ENCODE results near the gene KLHL29. TPM values are rescaled to one million over a fixed set of nuclear protein-coding genes. Genes with fewer than 3 reads are reported as not detected.
A peak's percentile ranks its signal among the peaks of the same experiment; 100 is the strongest.

Gene KLHL29
- total RNA-seq, 1 donor from 2014 or later, result 8.4 TPM

DNA sequence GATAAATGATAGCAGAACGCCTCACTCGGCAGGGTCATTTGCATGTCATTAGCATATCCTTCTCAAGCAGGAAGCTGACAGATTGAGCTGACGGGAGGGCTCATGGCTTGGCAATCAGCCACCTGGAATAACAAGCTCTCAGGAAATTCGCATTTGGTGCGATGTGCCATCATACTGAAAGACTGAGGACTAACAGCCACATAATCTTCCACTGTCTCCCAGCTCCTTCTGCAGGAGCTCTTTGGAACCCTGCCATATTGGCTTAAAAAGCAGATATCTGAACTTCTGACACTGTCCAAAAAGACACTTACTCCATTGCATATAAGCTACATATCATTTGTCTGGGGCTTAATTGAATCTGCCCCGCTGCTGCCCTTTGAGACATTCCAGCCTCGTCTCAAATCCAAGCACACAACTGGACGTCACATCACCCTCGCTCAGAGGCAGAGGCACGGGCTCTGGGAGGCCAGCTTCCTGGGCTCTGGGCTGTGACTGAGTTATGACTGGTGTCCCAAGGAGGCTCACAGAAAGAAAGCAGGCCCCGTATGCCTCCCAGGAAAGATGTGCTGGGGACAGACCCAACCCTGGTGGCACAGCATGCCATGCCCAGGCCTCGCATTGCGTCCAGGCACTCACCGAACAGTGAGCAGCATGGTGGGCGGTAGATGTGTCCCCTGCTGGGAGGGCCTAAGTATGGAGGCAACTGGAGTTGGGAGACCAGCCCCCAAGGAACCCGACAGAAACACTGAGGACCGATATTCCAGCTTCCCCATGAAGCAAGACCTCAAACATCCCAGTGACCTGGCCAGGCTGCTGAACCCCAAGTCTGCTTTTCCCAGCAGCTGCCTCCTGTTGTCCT is 314.0 kb downstream of the KLHL29 start:
- H3K9me3 Mint-ChIP-seq, result peaks cover 11% of the 10 kb centered on the region
- H3K4me1 Mint-ChIP-seq, result peaks cover 10% of the 10 kb centered on the region
- H3K27ac Mint-ChIP-seq (ENCODE audit: unreplicated experiment), result no peak overlapping the region
- TF ChIP-seq, protein P1, sequence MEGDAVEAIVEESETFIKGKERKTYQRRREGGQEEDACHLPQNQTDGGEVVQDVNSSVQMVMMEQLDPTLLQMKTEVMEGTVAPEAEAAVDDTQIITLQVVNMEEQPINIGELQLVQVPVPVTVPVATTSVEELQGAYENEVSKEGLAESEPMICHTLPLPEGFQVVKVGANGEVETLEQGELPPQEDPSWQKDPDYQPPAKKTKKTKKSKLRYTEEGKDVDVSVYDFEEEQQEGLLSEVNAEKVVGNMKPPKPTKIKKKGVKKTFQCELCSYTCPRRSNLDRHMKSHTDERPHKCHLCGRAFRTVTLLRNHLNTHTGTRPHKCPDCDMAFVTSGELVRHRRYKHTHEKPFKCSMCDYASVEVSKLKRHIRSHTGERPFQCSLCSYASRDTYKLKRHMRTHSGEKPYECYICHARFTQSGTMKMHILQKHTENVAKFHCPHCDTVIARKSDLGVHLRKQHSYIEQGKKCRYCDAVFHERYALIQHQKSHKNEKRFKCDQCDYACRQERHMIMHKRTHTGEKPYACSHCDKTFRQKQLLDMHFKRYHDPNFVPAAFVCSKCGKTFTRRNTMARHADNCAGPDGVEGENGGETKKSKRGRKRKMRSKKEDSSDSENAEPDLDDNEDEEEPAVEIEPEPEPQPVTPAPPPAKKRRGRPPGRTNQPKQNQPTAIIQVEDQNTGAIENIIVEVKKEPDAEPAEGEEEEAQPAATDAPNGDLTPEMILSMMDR (conservative IDR thresholded peaks at IDR 0.05), result no peak
- H3K36me3 Mint-ChIP-seq (ENCODE audit: low read depth), result peaks cover 36% of the 10 kb centered on the region
- H3K27me3 Mint-ChIP-seq (ENCODE audit: low read depth), result no peaks in the 10 kb centered on the region
- no peak for DNase-seq (ENCODE audit: low read depth, low spot score)
- H3K4me3 Mint-ChIP-seq, result no peak overlapping the region

GRCh38 chr2:23699580-23699925 is 314.6 kb downstream of the KLHL29 start:
- no peak for DNase-seq (ENCODE audit: low read depth, low spot score)
- Mint-ChIP-seq H3K27me3 (ENCODE audit: low read depth) (no peaks in the 10 kb centered on the region), H3K27ac (ENCODE audit: unreplicated experiment) (peak overlapping the region; percentile 40), H3K4me3 (no peak overlapping the region), H3K36me3 (ENCODE audit: low read depth) (peaks cover 36% of the 10 kb centered on the region), H3K9me3 (peaks cover 11% of the 10 kb centered on the region), H3K4me1 (peaks cover 10% of the 10 kb centered on the region)
- TF ChIP-seq, protein P1 (conservative IDR thresholded peaks at IDR 0.05), result no peak

GRCh38 chr2:23700627-23701026 is 315.6 kb downstream of the KLHL29 start:
- Mint-ChIP-seq H3K4me3 (no peak overlapping the region), H3K36me3 (ENCODE audit: low read depth) (peaks cover 40% of the 10 kb centered on the region), H3K9me3 (peaks cover 11% of the 10 kb centered on the region), H3K4me1 (peaks cover 10% of the 10 kb centered on the region), H3K27me3 (ENCODE audit: low read depth) (no peaks in the 10 kb centered on the region), H3K27ac (ENCODE audit: unreplicated experiment) (no peak overlapping the region)
- TF ChIP-seq, protein P1 (conservative IDR thresholded peaks at IDR 0.05), result no peak
- no peak for DNase-seq (ENCODE audit: low read depth, low spot score)

DNA sequence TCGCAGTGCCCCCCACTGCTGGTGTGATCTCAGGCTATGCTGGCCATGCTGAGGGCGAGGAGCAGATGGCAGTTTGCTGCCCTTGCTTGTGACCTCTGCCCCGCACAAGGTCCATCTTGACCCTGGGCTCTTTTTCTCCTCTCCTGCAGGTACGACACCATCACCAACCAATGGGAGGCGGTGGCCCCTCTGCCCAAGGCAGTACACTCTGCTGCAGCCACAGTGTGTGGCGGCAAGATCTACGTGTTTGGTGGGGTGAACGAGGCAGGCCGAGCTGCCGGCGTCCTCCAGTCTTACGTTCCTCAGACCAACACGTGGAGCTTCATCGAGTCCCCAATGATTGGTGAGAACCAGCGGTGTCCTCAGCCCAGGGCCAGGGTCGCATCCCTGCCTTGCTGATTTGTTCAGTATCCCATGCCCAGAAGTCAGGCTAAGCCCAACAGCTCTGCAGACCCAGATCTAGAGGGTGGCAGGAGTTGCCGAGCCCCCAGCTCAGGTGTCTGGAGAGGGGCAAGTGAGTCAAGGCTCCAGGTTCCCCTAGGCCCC is 318.1 kb downstream of the KLHL29 start:
- no peak for DNase-seq (ENCODE audit: low read depth, low spot score)
- Mint-ChIP-seq H3K27me3 (ENCODE audit: low read depth) (no peaks in the 10 kb centered on the region), H3K4me1 (peaks cover 7% of the 10 kb centered on the region), H3K27ac (ENCODE audit: unreplicated experiment) (peak overlapping the region; percentile 63), H3K36me3 (ENCODE audit: low read depth) (peaks cover 45% of the 10 kb centered on the region), H3K9me3 (peaks cover 11% of the 10 kb centered on the region), H3K4me3 (no peak overlapping the region)
- TF ChIP-seq, protein P1 (conservative IDR thresholded peaks at IDR 0.05), result no peak

DNA sequence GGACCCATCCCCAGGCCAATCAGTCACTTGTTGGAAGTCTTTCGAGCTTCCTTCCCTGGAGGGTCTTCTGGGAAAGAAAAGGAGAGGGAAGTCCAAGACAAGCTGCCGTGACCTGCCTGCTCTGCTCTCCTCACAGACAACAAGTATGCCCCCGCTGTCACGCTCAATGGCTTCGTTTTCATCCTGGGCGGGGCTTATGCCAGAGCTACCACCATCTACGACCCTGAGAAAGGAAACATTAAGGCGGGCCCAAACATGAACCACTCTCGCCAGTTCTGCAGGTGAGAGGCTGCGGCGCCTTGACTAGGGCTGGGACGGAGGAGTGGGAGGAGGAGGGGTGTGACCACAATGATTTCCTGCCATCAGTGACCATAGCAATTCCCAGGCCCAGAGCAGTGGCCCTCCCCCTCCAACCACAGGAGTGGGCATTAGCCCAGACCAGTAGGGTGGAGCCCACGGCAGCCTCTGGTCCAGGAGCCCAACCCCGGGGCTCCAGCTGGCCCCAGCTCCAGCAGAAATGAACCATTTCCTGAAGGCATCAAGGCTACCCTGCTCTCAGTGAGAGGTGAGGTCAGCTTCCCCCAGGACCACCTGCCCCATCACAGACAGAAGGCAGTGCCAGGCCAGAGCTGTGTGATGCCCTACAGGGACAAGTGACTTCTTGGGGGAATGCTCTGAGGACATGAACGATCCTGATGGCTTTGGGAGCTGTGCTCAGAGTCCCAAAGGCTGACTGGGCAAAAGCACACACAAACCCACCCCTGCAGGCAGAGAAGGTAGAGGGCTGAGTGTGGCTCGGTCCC is 318.8 kb downstream of the KLHL29 start:
- Mint-ChIP-seq H3K27ac (ENCODE audit: unreplicated experiment) (no peak overlapping the region), H3K4me1 (peaks cover 7% of the 10 kb centered on the region), H3K36me3 (ENCODE audit: low read depth) (peaks cover 43% of the 10 kb centered on the region), H3K9me3 (peaks cover 11% of the 10 kb centered on the region), H3K27me3 (ENCODE audit: low read depth) (no peaks in the 10 kb centered on the region), H3K4me3 (no peak overlapping the region)
- TF ChIP-seq, protein P1 (conservative IDR thresholded peaks at IDR 0.05), result no peak
- DNase-seq (ENCODE audit: low read depth, low spot score), result no peak
